Trophoblast cell (in vitro differentiated cells and primary cell): ENCODE measurements around the gene SLC6A19.

Source experiments
- DNase-seq, 2 donors: peaks; one replicate each; pipeline ENCODE4 v3.0.0-alpha.2; 2016
- H2AFZ ChIP-seq: 2 replicates; pipeline ENCODE4 v1.6.1; 2013; ENCODE audit warnings: low read length, moderate library complexity, mild to moderate bottlenecking; ENCODE audit not compliant: insufficient read depth, poor library complexity
- H2AK5ac ChIP-seq: 2 replicates; pipeline ENCODE4 v1.6.1; 2013; ENCODE audit warnings: mild to moderate bottlenecking, low read length
- H2BK120ac ChIP-seq: 2 replicates; pipeline ENCODE4 v1.6.1; 2013; ENCODE audit warnings: low read length, mild to moderate bottlenecking, moderate library complexity; ENCODE audit not compliant: insufficient read depth, poor library complexity
- H2BK12ac ChIP-seq: 2 replicates; pipeline ENCODE4 v1.6.1; 2013; ENCODE audit warnings: mild to moderate bottlenecking, low read length, moderate library complexity
- H2BK5ac ChIP-seq: 2 replicates; pipeline ENCODE4 v1.6.1; 2013; ENCODE audit warnings: low read length, low read depth, moderate library complexity, mild to moderate bottlenecking; ENCODE audit not compliant: poor library complexity
- H3K14ac ChIP-seq: 2 replicates; pipeline ENCODE4 v1.6.1; 2013; ENCODE audit warnings: mild to moderate bottlenecking, low read length
- H3K18ac ChIP-seq: 2 replicates; pipeline ENCODE4 v1.6.1; 2013; ENCODE audit warnings: mild to moderate bottlenecking, low read length
- H3K23ac ChIP-seq: 2 replicates; pipeline ENCODE4 v1.6.1; 2013; ENCODE audit warnings: low read length
- H3K27ac ChIP-seq: 2 replicates; pipeline ENCODE4 v1.5.1; 2013; ENCODE audit warnings: low read depth, mild to moderate bottlenecking, inconsistent platforms, low read length, moderate library complexity
- H3K27me3 ChIP-seq: 2 replicates; pipeline ENCODE4 v1.6.1; 2013; ENCODE audit warnings: inconsistent platforms, mild to moderate bottlenecking, low read length, moderate library complexity; ENCODE audit not compliant: insufficient read depth
- H3K36me3 ChIP-seq, 2 experiments: 1 replicate in 1 of 2; 2 replicates in 1 of 2; pipeline ENCODE4 v1.6.1; 2013; ENCODE audit warnings: low read length in 2 of 2, mild to moderate bottlenecking in 2 of 2, moderate library complexity in 1 of 2; ENCODE audit not compliant: insufficient read depth in 2 of 2, control insufficient read depth in 1 of 2
- H3K4ac ChIP-seq: 2 replicates; pipeline ENCODE4 v1.6.1; 2013; ENCODE audit warnings: low read depth, mild to moderate bottlenecking, low read length, moderate library complexity
- H3K4me1 ChIP-seq, 2 experiments: 1 replicate in 1 of 2; 2 replicates in 1 of 2; pipeline ENCODE4 v1.6.1; 2013; ENCODE audit warnings: low read length in 2 of 2, mild to moderate bottlenecking in 2 of 2, moderate library complexity in 1 of 2; ENCODE audit not compliant: insufficient read depth in 2 of 2, control insufficient read depth in 1 of 2
- H3K4me2 ChIP-seq: 2 replicates; pipeline ENCODE4 v1.6.1; 2013; ENCODE audit warnings: inconsistent platforms, mild to moderate bottlenecking, low read length, moderate library complexity
- H3K4me3 ChIP-seq: 2 replicates; pipeline ENCODE4 v1.5.1; 2013; ENCODE audit warnings: mild to moderate bottlenecking, low read depth, low read length, inconsistent platforms
- H3K79me1 ChIP-seq: one replicate; pipeline ENCODE4 v1.6.1; 2013; ENCODE audit warnings: low read length
- H3K79me2 ChIP-seq: 2 replicates; pipeline ENCODE4 v1.6.1; 2013; ENCODE audit warnings: low read length, mild to moderate bottlenecking; ENCODE audit not compliant: control insufficient read depth, insufficient read depth, poor library complexity
- H3K9ac ChIP-seq: 2 replicates; pipeline ENCODE4 v1.6.1; 2013; ENCODE audit warnings: mild to moderate bottlenecking, low read length
- H3K9me3 ChIP-seq: 2 replicates; pipeline ENCODE4 v1.6.1; 2013; ENCODE audit warnings: low read depth, mild to moderate bottlenecking, control low read depth, inconsistent platforms, low read length; ENCODE audit not compliant: insufficient read depth
- H4K12ac ChIP-seq: 2 replicates; pipeline ENCODE4 v1.6.1; 2013; ENCODE audit warnings: low read depth, mild to moderate bottlenecking, low read length, moderate library complexity
- H4K8ac ChIP-seq: 2 replicates; pipeline ENCODE4 v1.6.1; 2013; ENCODE audit warnings: low read depth, mild to moderate bottlenecking, low read length, moderate library complexity
- H4K91ac ChIP-seq: one replicate; pipeline ENCODE4 v1.6.1; 2013; ENCODE audit warnings: low read depth, mild to moderate bottlenecking, low read length, moderate library complexity
- WGBS: extraction: QIAGEN DNeasy Blood & Tissue Kit; methylation state at CpG from one replicate; pipeline ENCODE4 v1.1.7; 2013; ENCODE audit warnings: missing lambda C conversion rate; ENCODE audit not compliant: insufficient read length, insufficient coverage; ENCODE audit errors: extremely low coverage; 5-methylcytosine and 5-hydroxymethylcytosine counted together

SLC6A19 gene

DNA sequence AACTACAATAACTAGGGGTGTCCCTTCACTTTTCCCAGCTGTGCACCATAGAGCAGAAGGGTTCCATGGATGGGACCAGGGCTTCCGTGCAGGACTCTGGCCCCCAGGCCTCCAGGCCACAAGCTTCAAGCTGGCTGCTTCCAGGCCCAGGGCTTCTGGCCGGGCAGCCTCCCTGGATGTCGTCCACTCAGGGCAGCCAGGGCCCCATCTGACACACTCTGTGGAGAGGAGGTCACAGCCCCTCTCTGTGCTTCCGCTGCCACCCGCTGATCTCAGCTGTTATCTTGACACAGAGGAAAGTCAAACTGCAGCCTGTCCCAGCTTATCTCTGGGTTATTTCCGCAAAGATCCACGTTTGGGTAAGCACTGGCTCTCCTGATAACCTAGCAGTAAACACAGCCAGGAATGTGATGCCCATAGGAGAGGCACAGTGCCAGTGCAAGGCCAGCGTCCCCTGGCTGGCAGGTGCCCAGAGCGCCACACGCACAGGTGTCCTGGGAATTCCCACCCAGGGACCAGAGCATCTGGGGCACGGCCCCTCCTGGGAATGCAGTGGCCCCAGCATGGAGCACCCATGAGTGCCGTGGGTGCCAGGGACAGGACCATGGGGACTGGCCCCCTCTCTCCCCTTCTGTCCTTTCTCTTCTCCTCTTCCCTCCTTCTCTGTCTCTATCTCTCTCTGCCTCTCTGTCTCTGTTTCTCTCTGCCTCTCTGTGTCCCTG lies 15.6 kb upstream of the SLC6A19 start:
- Histone ChIP-seq H4K91ac (no peak overlapping the region), H3K27me3 (no peaks in the 10 kb centered on the region), H3K9me3 (no peaks in the 10 kb centered on the region), H4K8ac (no peak overlapping the region), H3K14ac (no peak overlapping the region), H3K27ac (no peak overlapping the region), H2BK12ac (no peak overlapping the region), H2BK5ac (no peak overlapping the region), H4K12ac (no peak overlapping the region), H3K18ac (no peak overlapping the region), H3K9ac (no peak overlapping the region), H2BK120ac (no peak overlapping the region), H2AFZ (no peak overlapping the region), H3K23ac (no peak overlapping the region), H3K4me3 (no peak overlapping the region), H3K36me3 (no peaks in the 10 kb centered on the region), H3K4me1 (no peaks in the 10 kb centered on the region), H3K4me2 (no peak overlapping the region), H3K79me2 (no peaks in the 10 kb centered on the region), H3K79me1 (no peaks in the 10 kb centered on the region), H3K4ac (no peak overlapping the region), H2AK5ac (no peak overlapping the region)
- DNase-seq = no peak
- no CpG with 5 or more reads among the region's 12 CpGs for WGBS

DNA sequence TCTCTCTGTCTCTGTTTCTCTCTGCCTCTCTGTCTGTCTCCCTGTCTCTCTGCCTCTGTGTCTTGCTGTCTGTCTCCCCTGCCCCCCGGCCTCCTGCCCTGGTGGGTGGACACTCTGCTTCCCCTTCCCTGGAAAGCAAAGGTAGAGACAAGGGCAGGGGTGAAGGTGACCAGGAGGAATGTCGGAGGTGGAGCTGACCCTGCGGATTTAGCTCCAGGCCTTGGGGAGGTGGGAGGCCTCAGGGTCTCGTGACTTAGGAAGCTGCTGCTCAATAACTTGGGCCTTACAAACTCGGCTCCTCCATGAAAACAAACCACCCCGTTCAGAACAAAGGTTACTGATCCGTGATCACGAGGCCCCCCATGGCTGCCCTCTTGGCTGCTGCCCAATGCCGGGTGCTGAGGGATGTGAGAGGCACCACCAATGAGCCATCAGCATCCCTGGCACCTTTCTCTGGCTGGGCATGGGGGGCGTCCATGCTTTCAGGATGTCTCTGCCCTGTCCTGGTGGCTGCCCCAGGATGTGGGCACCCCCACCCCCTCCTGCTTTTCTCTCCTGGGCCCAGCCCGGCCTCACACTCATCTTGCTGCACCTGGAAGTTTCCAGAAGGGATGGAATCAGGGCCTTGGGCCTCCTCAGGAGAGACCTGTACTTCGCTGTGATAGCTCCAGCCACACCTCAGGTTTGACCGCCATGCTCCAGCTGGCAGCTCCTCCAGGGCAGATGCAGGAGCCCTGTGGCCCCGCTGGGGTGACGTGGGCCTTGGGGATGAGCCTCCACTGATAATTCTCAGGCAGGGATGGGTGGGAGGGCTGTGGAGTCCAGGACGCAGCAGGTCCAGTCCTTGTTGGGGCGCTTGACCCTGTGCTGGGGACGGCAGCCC lies 14.8 kb upstream of the SLC6A19 start:
- H4K8ac ChIP-seq = no peak overlapping the region
- H3K14ac ChIP-seq = no peak overlapping the region
- WGBS = no CpG with 5 or more reads among the region's 18 CpGs

DNA sequence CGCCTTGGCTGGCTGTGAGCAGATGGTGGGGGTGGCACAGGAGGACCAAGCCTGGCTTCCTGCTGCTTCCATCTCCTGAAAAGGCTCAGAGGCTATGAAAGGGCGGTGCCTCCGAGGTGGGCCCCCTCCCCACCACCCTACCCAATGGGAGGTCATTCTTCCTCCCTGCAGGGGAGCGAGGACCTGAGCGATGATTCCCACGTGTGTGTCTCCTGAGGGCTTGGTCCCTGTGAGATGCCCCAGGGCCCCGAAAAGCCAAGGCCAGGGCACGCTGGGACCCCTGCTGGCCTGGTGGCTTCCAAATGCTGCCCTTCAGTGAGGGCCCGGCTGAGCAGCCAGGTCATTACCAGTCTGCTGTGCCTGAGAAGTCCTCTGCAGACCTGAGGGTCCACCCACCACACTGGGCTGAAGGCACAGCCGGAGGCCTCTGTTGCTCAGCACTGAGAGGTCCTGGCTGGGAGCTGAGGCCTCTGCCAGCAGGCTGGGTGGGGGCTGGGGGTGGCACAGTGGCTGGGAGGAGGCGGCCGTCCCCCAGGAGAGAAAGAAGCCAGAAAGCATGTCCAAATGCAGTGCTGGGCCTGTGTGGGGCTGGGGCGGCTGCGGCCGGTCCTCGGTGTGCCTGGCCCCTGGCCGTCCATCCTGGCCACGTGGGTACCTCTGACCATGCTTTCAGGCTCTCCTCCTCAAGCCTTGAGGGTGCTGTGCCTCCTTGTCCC lies 14.0 kb upstream of the SLC6A19 start:
- Histone ChIP-seq H4K12ac (no peak overlapping the region), H3K9me3 (peaks cover 2% of the 10 kb centered on the region), H4K8ac (no peak overlapping the region), H3K4me2 (no peak overlapping the region), H3K18ac (no peak overlapping the region), H3K4me1 (no peaks in the 10 kb centered on the region), H2AK5ac (no peak overlapping the region), H2BK5ac (no peak overlapping the region), H4K91ac (no peak overlapping the region), H2AFZ (no peak overlapping the region), H3K4me3 (no peak overlapping the region), H3K14ac (no peak overlapping the region), H3K4ac (no peak overlapping the region), H3K23ac (no peak overlapping the region), H3K79me2 (no peaks in the 10 kb centered on the region), H3K36me3 (no peaks in the 10 kb centered on the region), H2BK120ac (no peak overlapping the region), H3K9ac (no peak overlapping the region), H3K27ac (no peak overlapping the region), H2BK12ac (no peak overlapping the region), H3K27me3 (no peaks in the 10 kb centered on the region), H3K79me1 (no peaks in the 10 kb centered on the region)
- WGBS = no CpG with 5 or more reads among the region's 18 CpGs
- DNase-seq = no peak

More for the DNA sequence above, 14.8 kb upstream of the SLC6A19 start:
- Histone ChIP-seq H4K91ac (no peak overlapping the region), H3K4me1 (no peaks in the 10 kb centered on the region), H3K18ac (no peak overlapping the region), H3K36me3 (no peaks in the 10 kb centered on the region), H3K79me2 (no peaks in the 10 kb centered on the region), H3K9me3 (no peaks in the 10 kb centered on the region), H3K4ac (no peak overlapping the region), H2BK5ac (no peak overlapping the region), H3K27me3 (no peaks in the 10 kb centered on the region), H2AFZ (no peak overlapping the region), H2BK12ac (no peak overlapping the region), H2AK5ac (no peak overlapping the region), H2BK120ac (no peak overlapping the region), H3K23ac (no peak overlapping the region), H3K79me1 (no peaks in the 10 kb centered on the region), H3K4me3 (no peak overlapping the region), H4K12ac (no peak overlapping the region), H3K4me2 (no peak overlapping the region), H3K27ac (no peak overlapping the region), H3K9ac (no peak overlapping the region)
- DNase-seq = no peak

DNA sequence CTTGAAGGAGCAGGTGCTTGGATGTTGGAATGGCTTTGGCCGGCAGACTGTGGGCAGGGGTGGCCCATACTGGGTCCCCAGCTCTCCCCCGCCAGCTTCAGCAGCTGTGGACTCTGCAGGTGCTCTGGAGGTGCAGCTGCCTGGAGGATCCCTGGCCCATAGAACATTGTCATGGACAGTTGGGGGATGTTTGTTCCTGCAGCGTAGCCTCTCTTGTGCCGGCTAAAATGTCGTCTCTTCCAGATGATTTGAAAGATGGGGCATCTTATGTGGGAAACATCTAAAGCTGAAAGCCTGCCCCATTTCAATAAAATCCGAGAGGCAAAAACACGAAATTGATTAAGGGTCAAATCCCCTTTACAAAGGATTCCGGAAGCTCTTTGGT lies 13.5 kb upstream of the SLC6A19 start:
- Histone ChIP-seq H2BK5ac (no peak overlapping the region), H3K9ac (no peak overlapping the region)

More for the DNA sequence above, 13.5 kb upstream of the SLC6A19 start:
- Histone ChIP-seq H3K79me2 (no peaks in the 10 kb centered on the region), H3K23ac (no peak overlapping the region), H4K91ac (no peak overlapping the region), H3K4me2 (no peak overlapping the region), H3K18ac (no peak overlapping the region), H3K27ac (no peak overlapping the region), H2BK12ac (no peak overlapping the region), H2BK120ac (no peak overlapping the region), H3K27me3 (no peaks in the 10 kb centered on the region), H3K4me1 (no peaks in the 10 kb centered on the region), H2AK5ac (no peak overlapping the region), H2AFZ (no peak overlapping the region), H3K79me1 (no peaks in the 10 kb centered on the region), H3K4ac (no peak overlapping the region), H3K9me3 (peaks cover 2% of the 10 kb centered on the region), H4K12ac (no peak overlapping the region), H3K14ac (no peak overlapping the region), H3K4me3 (no peak overlapping the region), H3K36me3 (no peaks in the 10 kb centered on the region), H4K8ac (no peak overlapping the region)
- no CpG with 5 or more reads among the region's 8 CpGs for WGBS
- no peak for DNase-seq
